Mononuclear cell (primary cell): ENCODE measurements around the gene TSTD2. TPM values are rescaled to one million over a fixed set of nuclear protein-coding genes. Genes with fewer than 3 reads are reported as not detected.
"Not testable (repeated sequence)": the region's sequence is repeated elsewhere in the genome, so short reads cannot be mapped to it uniquely, and the experiment has no call there.

Experiments used
- H3K27me3 ChIP-seq: 2 replicates; pipeline ENCODE4 v1.6.0; 2011; ENCODE audit warnings: low read length, control low read depth; ENCODE audit not compliant: insufficient read depth
- H3K4me1 ChIP-seq: 2 replicates; pipeline ENCODE4 v1.5.1; 2011; ENCODE audit warnings: mild to moderate bottlenecking, low read length, control low read depth; ENCODE audit not compliant: insufficient read depth
- H3K4me3 ChIP-seq: 2 replicates; pipeline ENCODE4 v1.5.1; 2011; ENCODE audit warnings: mild to moderate bottlenecking, low read length, moderate library complexity
- H3K9me3 ChIP-seq: 2 replicates; pipeline ENCODE4 v1.5.1; 2011; ENCODE audit warnings: low read depth, mild to moderate bottlenecking, control low read depth, low read length
- total RNA-seq: library from RNA; depleted of rRNA; stranded (reverse); fragments of >200 nt; gene quantifications from one replicate; pipeline ENCODE4 v1.2.3, GENCODE V29; 2012

Gene TSTD2
- total RNA-seq, 1 donor = 10.5 TPM

GRCh38 chr9:97645720-97646119 is 12.6 kb upstream of the TSTD2 start:
- Histone ChIP-seq H3K4me3 (no peak overlapping the region), H3K27me3 (no peaks in the 10 kb centered on the region), H3K4me1 (no peaks in the 10 kb centered on the region), H3K9me3 (no peaks in the 10 kb centered on the region)

GRCh38 chr9:97640325-97640724 is 7.2 kb upstream of the TSTD2 start:
- no peaks in the 10 kb centered on the region for H3K9me3 ChIP-seq
- H3K4me1 ChIP-seq = peaks cover 13% of the 10 kb centered on the region
- H3K4me3 ChIP-seq = no peak overlapping the region
- H3K27me3 ChIP-seq = no peaks in the 10 kb centered on the region

GRCh38 chr9:97638666-97639065 is 5.5 kb upstream of the TSTD2 start:
- no peaks in the 10 kb centered on the region for H3K9me3 ChIP-seq
- H3K27me3 ChIP-seq = no peaks in the 10 kb centered on the region
- no peak overlapping the region for H3K4me3 ChIP-seq
- H3K4me1 ChIP-seq = peaks cover 26% of the 10 kb centered on the region

- H3K4me3 ChIP-seq = no peak overlapping the region
- H3K9me3 ChIP-seq = no peaks in the 10 kb centered on the region
- peaks cover 37% of the 10 kb centered on the region for H3K4me1 ChIP-seq
- H3K27me3 ChIP-seq = no peaks in the 10 kb centered on the region
These were observed 3.7 kb upstream of the TSTD2 start for GRCh38 chr9:97636903-97637302.

- no peaks in the 10 kb centered on the region for H3K27me3 ChIP-seq
- H3K4me1 ChIP-seq = peaks cover 43% of the 10 kb centered on the region
- no peaks in the 10 kb centered on the region for H3K9me3 ChIP-seq
- no peak overlapping the region for H3K4me3 ChIP-seq
These were observed 1.9 kb upstream of the TSTD2 start for GRCh38 chr9:97635026-97635425.

GRCh38 chr9:97633859-97634490 is 807 bp upstream of the TSTD2 start:
- H3K9me3 ChIP-seq = no peaks in the 10 kb centered on the region
- H3K4me1 ChIP-seq = peaks cover 43% of the 10 kb centered on the region
- H3K4me3 ChIP-seq = peak overlapping the region; percentile 92
- H3K27me3 ChIP-seq = no peaks in the 10 kb centered on the region

- peaks cover 43% of the 10 kb centered on the region for H3K4me1 ChIP-seq
- H3K27me3 ChIP-seq = no peaks in the 10 kb centered on the region
- peak overlapping the region; percentile 92 for H3K4me3 ChIP-seq
- H3K9me3 ChIP-seq = no peaks in the 10 kb centered on the region
These were observed 752 bp downstream of the TSTD2 start for GRCh38 chr9:97632248-97632984.

GRCh38 chr9:97630591-97630990 is 2.6 kb downstream of the TSTD2 start:
- Histone ChIP-seq H3K9me3 (no peaks in the 10 kb centered on the region), H3K4me3 (no peak overlapping the region), H3K4me1 (peaks cover 33% of the 10 kb centered on the region), H3K27me3 (no peaks in the 10 kb centered on the region)

GRCh38 chr9:97629156-97629555 is 4.0 kb downstream of the TSTD2 start:
- Histone ChIP-seq H3K27me3 (no peaks in the 10 kb centered on the region), H3K4me1 (peaks cover 19% of the 10 kb centered on the region), H3K4me3 (no peak overlapping the region), H3K9me3 (no peaks in the 10 kb centered on the region)

- no peaks in the 10 kb centered on the region for H3K27me3 ChIP-seq
- H3K4me1 ChIP-seq = peaks cover 17% of the 10 kb centered on the region
- H3K4me3 ChIP-seq = no peak overlapping the region
- H3K9me3 ChIP-seq = no peaks in the 10 kb centered on the region
These were observed 4.5 kb downstream of the TSTD2 start for GRCh38 chr9:97628668-97629067.

GRCh38 chr9:97627624-97628023 is 5.5 kb downstream of the TSTD2 start:
- no peaks in the 10 kb centered on the region for H3K9me3 ChIP-seq
- no peaks in the 10 kb centered on the region for H3K27me3 ChIP-seq
- peaks cover 13% of the 10 kb centered on the region for H3K4me1 ChIP-seq
- H3K4me3 ChIP-seq = no peak overlapping the region

- Histone ChIP-seq H3K9me3 (no peaks in the 10 kb centered on the region), H3K4me3 (no peak overlapping the region), H3K27me3 (no peaks in the 10 kb centered on the region), H3K4me1 (no peaks in the 10 kb centered on the region)
These were observed 7.5 kb downstream of the TSTD2 start for GRCh38 chr9:97625620-97626019.

GRCh38 chr9:97623946-97624345 is 9.2 kb downstream of the TSTD2 start:
- no peak overlapping the region for H3K4me3 ChIP-seq
- H3K4me1 ChIP-seq = no peaks in the 10 kb centered on the region
- no peaks in the 10 kb centered on the region for H3K27me3 ChIP-seq
- H3K9me3 ChIP-seq = no peaks in the 10 kb centered on the region

GRCh38 chr9:97622483-97622882 is 10.7 kb downstream of the TSTD2 start:
- H3K9me3 ChIP-seq, H3K27me3 ChIP-seq, H3K4me3 ChIP-seq, H3K4me1 ChIP-seq: not testable (repeated sequence)

- H3K4me1 ChIP-seq, H3K4me3 ChIP-seq, H3K27me3 ChIP-seq, H3K9me3 ChIP-seq: not testable (repeated sequence)
These were observed 13.1 kb downstream of the TSTD2 start for GRCh38 chr9:97620063-97620462.

- Histone ChIP-seq H3K4me1 (no peaks in the 10 kb centered on the region), H3K4me3 (no peak overlapping the region)
These were observed 15.2 kb downstream of the TSTD2 start for GRCh38 chr9:97617939-97618416.

More at GRCh38 chr9:97617939-97618416, 15.2 kb downstream of the TSTD2 start:
- H3K27me3 ChIP-seq = no peaks in the 10 kb centered on the region
- H3K9me3 ChIP-seq = no peaks in the 10 kb centered on the region
